ENCODE results near the gene RPTOR. TPM values are rescaled to one million over a fixed set of nuclear protein-coding genes. Genes with fewer than 3 reads are reported as not detected.

Gene RPTOR
- total and polyA plus RNA-seq, 10 of the 15 experiments (the other 5 are each of a cell fraction or from before 2014, with no cell fraction given) = 0.18 to 32.1 (median 7.8) TPM

DNA sequence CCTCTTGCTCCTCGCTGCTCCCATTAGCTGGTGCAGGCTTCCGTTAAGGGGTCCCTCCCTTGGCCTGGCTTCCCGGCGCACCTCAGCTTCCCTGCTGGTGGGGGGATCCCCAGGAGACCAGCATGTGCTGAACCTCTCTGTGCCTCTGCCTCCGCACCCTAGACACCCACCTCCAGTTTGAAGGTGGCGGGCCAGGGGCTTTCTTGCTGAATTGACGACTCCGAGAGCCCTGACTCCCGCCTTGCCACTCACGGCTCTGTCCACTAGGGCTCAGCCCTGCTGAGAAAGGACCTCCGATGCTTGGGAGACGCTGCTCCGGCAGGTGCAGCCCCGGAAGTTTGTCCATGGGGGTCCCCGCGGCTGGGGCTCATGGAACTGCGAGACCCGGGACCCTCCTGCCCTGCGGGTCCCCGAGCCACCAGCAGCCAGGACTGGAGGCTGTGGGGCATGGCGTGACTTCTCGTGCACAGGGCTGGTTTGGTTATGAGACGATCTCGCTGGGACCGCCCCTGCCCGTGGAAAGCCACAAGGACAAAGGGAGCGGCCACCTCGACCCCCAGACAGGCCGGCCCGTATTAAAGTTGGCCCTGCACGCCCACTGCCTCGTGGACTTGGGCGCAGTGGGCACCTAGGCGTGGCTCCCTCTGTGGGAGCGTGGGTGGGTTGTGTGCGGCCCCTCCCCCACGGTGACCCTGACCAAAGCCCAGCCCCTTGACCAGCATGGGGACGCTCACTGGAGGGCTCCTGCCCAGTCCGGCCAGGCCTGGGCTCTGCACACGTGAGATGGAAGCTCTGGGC, 455.1 kb downstream of the RPTOR start (continued):
- TF ChIP-seq, protein P1, sequence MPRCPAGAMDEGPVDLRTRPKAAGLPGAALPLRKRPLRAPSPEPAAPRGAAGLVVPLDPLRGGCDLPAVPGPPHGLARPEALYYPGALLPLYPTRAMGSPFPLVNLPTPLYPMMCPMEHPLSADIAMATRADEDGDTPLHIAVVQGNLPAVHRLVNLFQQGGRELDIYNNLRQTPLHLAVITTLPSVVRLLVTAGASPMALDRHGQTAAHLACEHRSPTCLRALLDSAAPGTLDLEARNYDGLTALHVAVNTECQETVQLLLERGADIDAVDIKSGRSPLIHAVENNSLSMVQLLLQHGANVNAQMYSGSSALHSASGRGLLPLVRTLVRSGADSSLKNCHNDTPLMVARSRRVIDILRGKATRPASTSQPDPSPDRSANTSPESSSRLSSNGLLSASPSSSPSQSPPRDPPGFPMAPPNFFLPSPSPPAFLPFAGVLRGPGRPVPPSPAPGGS (IDR thresholded peaks at IDR 0.05; ENCODE audit: borderline replicate concordance, insufficient read depth, low read depth, low read length, poor library complexity, severe bottlenecking) = no peak
- TF ChIP-seq ZNF24 (IDR thresholded peaks at IDR 0.05) (no peak), ETV6 (conservative IDR thresholded peaks at IDR 0.05 in 1 of 2, IDR thresholded peaks at IDR 0.05 in 1 of 2; ENCODE audit: borderline replicate concordance in 1 of 2, low read depth in 1 of 2) (no peak), TCF7 (IDR thresholded peaks at IDR 0.05; ENCODE audit: borderline replicate concordance) (no peak), ZZZ3 (IDR thresholded peaks at IDR 0.05; ENCODE audit: control insufficient read depth, insufficient read length, low read depth) (no peak), CREM (IDR thresholded peaks at IDR 0.05; ENCODE audit: low read depth) (no peak), HDAC2 (IDR thresholded peaks at IDR 0.05) (no peak), MTA3 (IDR thresholded peaks at IDR 0.05; ENCODE audit: borderline replicate concordance, low read length) (no peak), POU2F2 (IDR thresholded peaks at IDR 0.05; ENCODE audit: borderline replicate concordance, low read depth, low read length) (no peak), TBL1XR1 (IDR thresholded peaks at IDR 0.05; ENCODE audit: low read depth, low read length) (no peak), ZNF217 (IDR thresholded peaks at IDR 0.05) (no peak)

DNA sequence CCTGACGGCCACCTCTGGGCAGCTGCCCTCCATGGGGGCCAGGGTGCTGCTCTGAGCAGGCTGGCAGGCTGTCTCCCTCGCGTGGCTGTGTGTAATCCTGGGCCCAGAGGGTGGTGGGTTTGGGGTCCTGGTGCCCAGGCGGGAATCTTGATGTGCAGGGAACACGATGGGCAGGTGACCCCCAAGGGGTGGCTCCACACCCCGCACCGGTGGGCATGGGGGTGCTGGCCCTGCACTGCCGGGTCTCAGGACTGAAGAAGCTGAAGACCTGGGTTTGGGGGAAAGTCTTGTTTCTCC, 455.6 kb downstream of the RPTOR start:
- H3K36me3 ChIP-seq (ENCODE audit: control insufficient read depth in 2 of 2, insufficient read depth in 2 of 2, low read length in 1 of 2) = peaks cover 2 to 8% of the 10 kb centered on the region in 2 experiments; a peak in 3 of 4 replicates
- H3K9me3 ChIP-seq (replicated peaks; ENCODE audit: control insufficient read depth, insufficient read depth, low read length) = no peaks in the 10 kb centered on the region
- DNase-seq (ENCODE audit: low read depth, low spot score) = no peak
- intact Hi-C loops (cut with micrococcal nuclease; ENCODE audit: unreplicated experiment) (no loop called here), in situ Hi-C loops (cut with MboI) (loop anchor here (25.0 kb wide), 1 partner anchor 237 kb away; the partner anchor contains the start of genes NDUFAF8 and TEPSIN)
- H3K27ac ChIP-seq (ENCODE audit: control insufficient read depth, insufficient read depth) = no peak overlapping the region
- no peaks in the 10 kb centered on the region for H3K4me1 ChIP-seq (ENCODE audit: control insufficient read depth, insufficient read depth, low read length)
- H2AFZ ChIP-seq (ENCODE audit: control insufficient read depth, low read depth, low read length) = no peak overlapping the region
- no peak for FAIRE-seq
- BruUV-seq (replicated peaks) = no TSS peak
- H3K79me2 ChIP-seq (ENCODE audit: control insufficient read depth, insufficient read depth, low read length) = no peaks in the 10 kb centered on the region
- ChIA-PET CTCF (no interaction called here), RAD21 (ENCODE audit: unreplicated experiment) (no interaction called here), POLR2A (no interaction called here), SMC1A (ENCODE audit: uncharacterized antibody, unreplicated experiment) (no interaction called here)
- H3K9ac ChIP-seq (ENCODE audit: control insufficient read depth, insufficient read depth, low read length) = no peak overlapping the region
- no peak for ATAC-seq
- H3K4me2 ChIP-seq (ENCODE audit: control insufficient read depth, insufficient read depth) = no peak overlapping the region
- TF ChIP-seq CREM (IDR thresholded peaks at IDR 0.05; ENCODE audit: low read depth) (no peak), NR2C1 (IDR thresholded peaks at IDR 0.05) (no peak), ASH2L (IDR thresholded peaks at IDR 0.05; ENCODE audit: borderline replicate concordance, low read depth) (no peak)
- TF ChIP-seq, protein P2, sequence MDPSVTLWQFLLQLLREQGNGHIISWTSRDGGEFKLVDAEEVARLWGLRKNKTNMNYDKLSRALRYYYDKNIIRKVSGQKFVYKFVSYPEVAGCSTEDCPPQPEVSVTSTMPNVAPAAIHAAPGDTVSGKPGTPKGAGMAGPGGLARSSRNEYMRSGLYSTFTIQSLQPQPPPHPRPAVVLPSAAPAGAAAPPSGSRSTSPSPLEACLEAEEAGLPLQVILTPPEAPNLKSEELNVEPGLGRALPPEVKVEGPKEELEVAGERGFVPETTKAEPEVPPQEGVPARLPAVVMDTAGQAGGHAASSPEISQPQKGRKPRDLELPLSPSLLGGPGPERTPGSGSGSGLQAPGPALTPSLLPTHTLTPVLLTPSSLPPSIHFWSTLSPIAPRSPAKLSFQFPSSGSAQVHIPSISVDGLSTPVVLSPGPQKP (IDR thresholded peaks at IDR 0.05; ENCODE audit: low read depth, low read length) = no peak
- H4K20me1 ChIP-seq (ENCODE audit: control insufficient read depth, insufficient read depth) = no peaks in the 10 kb centered on the region; the same call in 1 of the 2 replicates
- WGBS (ENCODE audit: insufficient coverage, insufficient replicate concordance, low lambda C conversion rate, missing lambda C conversion rate) = 90% methylated on average over 8 of the region's 8 CpGs
- peaks cover 0 to 5% of the 10 kb centered on the region in 2 experiments; a peak in 3 of 4 replicates for H3K27me3 ChIP-seq (replicated peaks in 1 of 2; ENCODE audit: control insufficient read depth in 2 of 2, insufficient read depth in 2 of 2, low read length in 1 of 2)
- no peak overlapping the region for H3K4me3 ChIP-seq
